A549 treated with CORT108297 at 1 μM for 4 hours (cell line): Measurements from ENCODE around the gene EIF4E3. TPM values are rescaled to one million over a fixed set of nuclear protein-coding genes. Genes with fewer than 3 reads are reported as not detected.

ENCODE experiments used
- total RNA-seq: library from RNA; stranded (reverse); fragments of 200-300 nt; extraction: Qiagen RNA extraction; gene quantifications from 5 replicates; pipeline ENCODE4 v1.2.3, GENCODE V29; 2022

The EIF4E3 gene
- 2.7 to 3.7 TPM (median 3.4 TPM) in 5 replicates for total RNA-seq

GRCh38 chr3:71725271-71725991 is at the start of gene EIF4E3:
Gene EIF4E3 (minus strand): TSS chr3:71725402. CDS start chr3:71725367, 35 bp downstream.

DNA sequence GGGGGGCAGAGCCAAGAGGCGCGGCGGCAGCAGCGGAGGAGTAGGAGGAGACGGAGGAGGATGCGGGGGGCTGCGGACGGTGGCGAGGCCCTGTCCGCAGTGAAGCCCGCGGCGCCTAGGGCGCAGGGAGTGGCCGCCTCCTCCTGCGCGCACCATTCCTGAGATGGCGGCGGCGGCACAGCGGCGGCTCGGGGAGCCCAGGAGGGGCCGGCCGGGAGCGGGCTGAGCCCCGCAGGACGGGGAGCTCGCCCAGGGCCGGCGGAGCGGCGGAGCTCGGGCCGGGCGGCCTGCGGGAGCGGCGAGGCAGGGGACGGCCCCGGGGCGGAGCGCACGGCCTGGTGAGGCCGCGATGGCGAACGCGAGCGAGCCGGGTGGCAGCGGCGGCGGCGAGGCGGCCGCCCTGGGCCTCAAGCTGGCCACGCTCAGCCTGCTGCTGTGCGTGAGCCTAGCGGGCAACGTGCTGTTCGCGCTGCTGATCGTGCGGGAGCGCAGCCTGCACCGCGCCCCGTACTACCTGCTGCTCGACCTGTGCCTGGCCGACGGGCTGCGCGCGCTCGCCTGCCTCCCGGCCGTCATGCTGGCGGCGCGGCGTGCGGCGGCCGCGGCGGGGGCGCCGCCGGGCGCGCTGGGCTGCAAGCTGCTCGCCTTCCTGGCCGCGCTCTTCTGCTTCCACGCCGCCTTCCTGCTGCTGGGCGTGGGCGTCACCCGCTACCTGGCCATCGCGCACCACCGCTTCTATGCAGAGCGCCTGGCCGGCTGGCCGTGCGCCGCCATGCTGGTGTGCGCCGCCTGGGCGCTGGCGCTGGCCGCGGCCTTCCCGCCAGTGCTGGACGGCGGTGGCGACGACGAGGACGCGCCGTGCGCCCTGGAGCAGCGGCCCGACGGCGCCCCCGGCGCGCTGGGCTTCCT is 28.8 kb upstream of the EIF4E3 start, which contains the start of gene GPR27:
GPR27 (plus strand) TSS at position 155 of the 909 bp plus-strand sequence; CDS start at position 350, 195 bp downstream.

Other genes starting within 250 kb of the EIF4E3 start
- gene FOXP1, start 141.7 kb downstream of the EIF4E3 start, total RNA-seq, result 6.0 to 10.2 TPM (median 9.4 TPM) in 5 replicates
- 2.7 to 3.6 TPM (median 3.1 TPM) in 5 replicates for gene GPR27, start 28.5 kb upstream of the EIF4E3 start, total RNA-seq
- gene PROK2, start 59.7 kb upstream of the EIF4E3 start, total RNA-seq, result 0.08 TPM in 1 of 5 replicates, not detected in the others